WTC11 (cell line): ENCODE measurements around the gene TIAM2. TPM values are rescaled to one million over a fixed set of nuclear protein-coding genes. Genes with fewer than 3 reads are reported as not detected.

Experiments used
- ATAC-seq: fragments of 200-7000 bp; cut with Tn5 transposase; 2 replicates; pipeline ENCODE4 v1.10.0; 2021; ENCODE audit warnings: mild to moderate bottlenecking, moderate library complexity
- CTCF ChIA-PET: fragments of 300-600 bp; sonication (Branson Sonifier 250); formaldehyde crosslinking; loops from one replicate; lab custom pipeline; 2021; ENCODE audit warnings: antibody characterized with exemption; lab: Charles Lee
- POLR2A ChIA-PET: fragments of 350-600 bp; sonication (Branson Sonifier 250); formaldehyde crosslinking; loops from one replicate; lab custom pipeline; 2021; ENCODE audit warnings: antibody characterized with exemption; lab: Charles Lee
- DNase-seq: peaks from one replicate; pipeline ENCODE4 v3.0.0; 2021; ENCODE audit warnings: low spot score
- H3K27ac Mint-ChIP-seq: 2 replicates; pipeline ENCODE4 v1.8.0; 2021; ENCODE audit warnings: mixed read lengths
- H3K27me3 Mint-ChIP-seq: 2 replicates; pipeline ENCODE4 v1.8.0; 2021; ENCODE audit warnings: low read depth, mild to moderate bottlenecking, moderate library complexity, mixed read lengths
- H3K36me3 Mint-ChIP-seq: 2 replicates; pipeline ENCODE4 v1.8.0; 2021; ENCODE audit warnings: mixed read lengths
- H3K4me1 Mint-ChIP-seq: 2 replicates; pipeline ENCODE4 v1.8.0; 2022; ENCODE audit warnings: mixed read lengths
- H3K4me3 Mint-ChIP-seq: 2 replicates; pipeline ENCODE4 v1.8.0; 2021; ENCODE audit warnings: mild to moderate bottlenecking, moderate library complexity, mixed read lengths
- H3K9me3 Mint-ChIP-seq: 2 replicates; pipeline ENCODE4 v1.8.0; 2021; ENCODE audit warnings: mixed read lengths
- FOXK1 ChIP-seq: sonication (generic); formaldehyde crosslinking; IDR thresholded peaks from 2 replicates; pipeline ENCODE4 v1.8.0; 2022; ENCODE audit warnings: mild to moderate bottlenecking, moderate library complexity, missing genetic modification reagents
- GTF2I ChIP-seq: fragments of 250-450 bp; sonication (Bioruptor Pico); conservative IDR thresholded peaks from 2 replicates; pipeline ENCODE4 v1.4.0; 2021; ENCODE audit warnings: mild to moderate bottlenecking
- KAT7 ChIP-seq: sonication (generic); formaldehyde crosslinking; IDR thresholded peaks from 2 replicates; pipeline ENCODE4 v1.8.1; 2023; ENCODE audit warnings: missing genetic modification reagents, mild to moderate bottlenecking, borderline replicate concordance
- MXD4 ChIP-seq: fragments of 250-450 bp; sonication (Bioruptor Pico); IDR thresholded peaks from 2 replicates; pipeline ENCODE4 v1.8.0; 2021; ENCODE audit warnings: mild to moderate bottlenecking, moderate library complexity, borderline replicate concordance
- NR1H2 ChIP-seq: sonication (generic); formaldehyde crosslinking; IDR thresholded peaks from 2 replicates; pipeline ENCODE4 v1.9.0; 2021; ENCODE audit warnings: mild to moderate bottlenecking, moderate library complexity, missing genetic modification reagents
- PRRX2 ChIP-seq: fragments of 250-450 bp; sonication (Bioruptor Pico); IDR thresholded peaks from 2 replicates; pipeline ENCODE4 v1.8.0; 2021; ENCODE audit warnings: mild to moderate bottlenecking
- SMAD4 ChIP-seq: sonication (generic); formaldehyde crosslinking; IDR thresholded peaks from 2 replicates; pipeline ENCODE4 v1.8.0; 2022; ENCODE audit warnings: mild to moderate bottlenecking, missing genetic modification reagents
- USF2 ChIP-seq: sonication (generic); formaldehyde crosslinking; IDR thresholded peaks from 2 replicates; pipeline ENCODE4 v1.8.1; 2023; ENCODE audit warnings: mild to moderate bottlenecking, missing genetic modification reagents, moderate library complexity
- ZNF138 ChIP-seq: sonication (generic); formaldehyde crosslinking; conservative IDR thresholded peaks from 2 replicates; pipeline ENCODE4 v1.8.1; 2022; ENCODE audit warnings: mild to moderate bottlenecking, moderate library complexity, missing genetic modification reagents
- ZNF396 ChIP-seq: fragments of 250-450 bp; sonication (Bioruptor Pico); IDR thresholded peaks from 2 replicates; pipeline ENCODE4 v1.8.0; 2021; ENCODE audit warnings: mild to moderate bottlenecking, moderate library complexity, borderline replicate concordance
- ZNF425 ChIP-seq: fragments of 250-450 bp; sonication (Bioruptor Pico); conservative IDR thresholded peaks from 2 replicates; pipeline ENCODE4 v1.9.0; 2021; ENCODE audit warnings: mild to moderate bottlenecking
- ZNF512 ChIP-seq: sonication (generic); formaldehyde crosslinking; IDR thresholded peaks from 2 replicates; pipeline ENCODE4 v1.8.1; 2022; ENCODE audit warnings: missing genetic modification reagents, borderline replicate concordance
- total RNA-seq: library from RNA; stranded (reverse); gene quantifications from 3 replicates; pipeline ENCODE4 v1.2.3, GENCODE V29; 2021
- TF ChIP-seq, protein P1 (sequence below): sonication (generic); formaldehyde crosslinking; IDR thresholded peaks from 2 replicates; pipeline ENCODE4 v1.8.0; 2023; ENCODE audit warnings: missing genetic modification reagents, mild to moderate bottlenecking, borderline replicate concordance
- TF ChIP-seq, protein P2 (sequence below): fragments of 250-450 bp; sonication (Bioruptor Pico); IDR thresholded peaks from 2 replicates; pipeline ENCODE4 v1.9.0; 2021; ENCODE audit warnings: mild to moderate bottlenecking

TIAM2 gene
- total RNA-seq, 1 experiment from 2014 or later = 15.1 TPM

GRCh38 chr6:155003476-155003875 lies 8.4 kb downstream of the TIAM2 start:
- Mint-ChIP-seq H3K27me3 (no peaks in the 10 kb centered on the region), H3K4me3 (no peak overlapping the region)
- DNase-seq = no peak
- TF ChIP-seq ZNF425 (CRISPR knock-in tag) (no peak), ZNF512 (CRISPR knock-in tag) (no peak), NR1H2 (no peak), FOXK1 (CRISPR knock-in tag) (no peak), MXD4 (CRISPR knock-in tag) (no peak), SMAD4 (CRISPR knock-in tag) (no peak), USF2 (CRISPR knock-in tag) (no peak), PRRX2 (CRISPR knock-in tag) (no peak), KAT7 (no peak), ZNF396 (CRISPR knock-in tag) (no peak), ZNF138 (CRISPR knock-in tag) (no peak), GTF2I (CRISPR knock-in tag) (no peak)
- TF ChIP-seq, protein P1, sequence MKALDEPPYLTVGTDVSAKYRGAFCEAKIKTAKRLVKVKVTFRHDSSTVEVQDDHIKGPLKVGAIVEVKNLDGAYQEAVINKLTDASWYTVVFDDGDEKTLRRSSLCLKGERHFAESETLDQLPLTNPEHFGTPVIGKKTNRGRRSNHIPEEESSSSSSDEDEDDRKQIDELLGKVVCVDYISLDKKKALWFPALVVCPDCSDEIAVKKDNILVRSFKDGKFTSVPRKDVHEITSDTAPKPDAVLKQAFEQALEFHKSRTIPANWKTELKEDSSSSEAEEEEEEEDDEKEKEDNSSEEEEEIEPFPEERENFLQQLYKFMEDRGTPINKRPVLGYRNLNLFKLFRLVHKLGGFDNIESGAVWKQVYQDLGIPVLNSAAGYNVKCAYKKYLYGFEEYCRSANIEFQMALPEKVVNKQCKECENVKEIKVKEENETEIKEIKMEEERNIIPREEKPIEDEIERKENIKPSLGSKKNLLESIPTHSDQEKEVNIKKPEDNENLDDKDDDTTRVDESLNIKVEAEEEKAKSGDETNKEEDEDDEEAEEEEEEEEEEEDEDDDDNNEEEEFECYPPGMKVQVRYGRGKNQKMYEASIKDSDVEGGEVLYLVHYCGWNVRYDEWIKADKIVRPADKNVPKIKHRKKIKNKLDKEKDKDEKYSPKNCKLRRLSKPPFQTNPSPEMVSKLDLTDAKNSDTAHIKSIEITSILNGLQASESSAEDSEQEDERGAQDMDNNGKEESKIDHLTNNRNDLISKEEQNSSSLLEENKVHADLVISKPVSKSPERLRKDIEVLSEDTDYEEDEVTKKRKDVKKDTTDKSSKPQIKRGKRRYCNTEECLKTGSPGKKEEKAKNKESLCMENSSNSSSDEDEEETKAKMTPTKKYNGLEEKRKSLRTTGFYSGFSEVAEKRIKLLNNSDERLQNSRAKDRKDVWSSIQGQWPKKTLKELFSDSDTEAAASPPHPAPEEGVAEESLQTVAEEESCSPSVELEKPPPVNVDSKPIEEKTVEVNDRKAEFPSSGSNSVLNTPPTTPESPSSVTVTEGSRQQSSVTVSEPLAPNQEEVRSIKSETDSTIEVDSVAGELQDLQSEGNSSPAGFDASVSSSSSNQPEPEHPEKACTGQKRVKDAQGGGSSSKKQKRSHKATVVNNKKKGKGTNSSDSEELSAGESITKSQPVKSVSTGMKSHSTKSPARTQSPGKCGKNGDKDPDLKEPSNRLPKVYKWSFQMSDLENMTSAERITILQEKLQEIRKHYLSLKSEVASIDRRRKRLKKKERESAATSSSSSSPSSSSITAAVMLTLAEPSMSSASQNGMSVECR (CRISPR knock-in tag) = no peak
- TF ChIP-seq, protein P2, sequence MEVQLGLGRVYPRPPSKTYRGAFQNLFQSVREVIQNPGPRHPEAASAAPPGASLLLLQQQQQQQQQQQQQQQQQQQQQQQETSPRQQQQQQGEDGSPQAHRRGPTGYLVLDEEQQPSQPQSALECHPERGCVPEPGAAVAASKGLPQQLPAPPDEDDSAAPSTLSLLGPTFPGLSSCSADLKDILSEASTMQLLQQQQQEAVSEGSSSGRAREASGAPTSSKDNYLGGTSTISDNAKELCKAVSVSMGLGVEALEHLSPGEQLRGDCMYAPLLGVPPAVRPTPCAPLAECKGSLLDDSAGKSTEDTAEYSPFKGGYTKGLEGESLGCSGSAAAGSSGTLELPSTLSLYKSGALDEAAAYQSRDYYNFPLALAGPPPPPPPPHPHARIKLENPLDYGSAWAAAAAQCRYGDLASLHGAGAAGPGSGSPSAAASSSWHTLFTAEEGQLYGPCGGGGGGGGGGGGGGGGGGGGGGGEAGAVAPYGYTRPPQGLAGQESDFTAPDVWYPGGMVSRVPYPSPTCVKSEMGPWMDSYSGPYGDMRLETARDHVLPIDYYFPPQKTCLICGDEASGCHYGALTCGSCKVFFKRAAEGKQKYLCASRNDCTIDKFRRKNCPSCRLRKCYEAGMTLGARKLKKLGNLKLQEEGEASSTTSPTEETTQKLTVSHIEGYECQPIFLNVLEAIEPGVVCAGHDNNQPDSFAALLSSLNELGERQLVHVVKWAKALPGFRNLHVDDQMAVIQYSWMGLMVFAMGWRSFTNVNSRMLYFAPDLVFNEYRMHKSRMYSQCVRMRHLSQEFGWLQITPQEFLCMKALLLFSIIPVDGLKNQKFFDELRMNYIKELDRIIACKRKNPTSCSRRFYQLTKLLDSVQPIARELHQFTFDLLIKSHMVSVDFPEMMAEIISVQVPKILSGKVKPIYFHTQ (CRISPR knock-in tag) = no peak
- TF ChIP-seq, all 79 proteins: peak for 0
- Mint-ChIP-seq H3K4me1 (peaks cover 28% of the 10 kb centered on the region), H3K9me3 (no peaks in the 10 kb centered on the region), H3K27ac (no peak overlapping the region; the same call in 1 of the 2 replicates), H3K36me3 (no peaks in the 10 kb centered on the region)
- no peak; the same call in 1 of the 2 replicates for ATAC-seq
- POLR2A ChIA-PET = no interaction called here
- CTCF ChIA-PET = interaction anchor here (1.3 kb wide), 1 partner anchor 135 kb away, joined by 4 read pairs; no protein-coding TSS in a partner anchor
